Measurements from ENCODE around the gene MYLK4.

DNA sequence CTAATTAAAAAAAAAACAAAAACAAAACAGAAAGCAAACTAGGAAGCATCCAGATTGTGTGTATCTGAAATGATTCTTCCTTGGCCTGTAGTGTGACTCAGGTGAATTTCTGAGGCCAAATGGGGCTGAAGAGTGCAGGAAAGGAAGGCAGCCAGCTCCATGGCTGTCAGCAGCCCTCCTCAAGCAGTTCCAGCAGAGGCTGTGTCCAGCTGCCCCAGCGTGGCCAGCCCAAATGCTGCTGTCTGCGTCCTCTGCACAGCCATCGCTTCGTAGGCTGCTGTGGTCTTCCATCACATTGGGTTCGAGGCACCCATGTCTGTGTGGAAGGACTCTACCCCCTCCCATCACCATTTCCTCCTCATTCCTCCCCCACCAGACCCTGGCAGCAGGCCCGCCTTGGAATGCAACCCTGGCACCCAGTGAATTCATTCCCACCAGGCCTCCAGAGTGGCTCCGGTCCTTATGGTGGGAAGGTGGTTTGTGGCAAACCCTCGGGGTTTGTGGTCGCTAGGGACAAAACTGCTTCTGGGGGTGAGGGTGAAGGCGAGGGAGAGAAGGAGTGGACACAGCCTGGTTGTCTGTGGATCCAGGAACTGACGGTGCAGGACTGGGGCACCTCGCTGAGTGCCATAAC is 81.5 kb downstream of the MYLK4 start:
- TF ChIP-seq, protein P1, sequence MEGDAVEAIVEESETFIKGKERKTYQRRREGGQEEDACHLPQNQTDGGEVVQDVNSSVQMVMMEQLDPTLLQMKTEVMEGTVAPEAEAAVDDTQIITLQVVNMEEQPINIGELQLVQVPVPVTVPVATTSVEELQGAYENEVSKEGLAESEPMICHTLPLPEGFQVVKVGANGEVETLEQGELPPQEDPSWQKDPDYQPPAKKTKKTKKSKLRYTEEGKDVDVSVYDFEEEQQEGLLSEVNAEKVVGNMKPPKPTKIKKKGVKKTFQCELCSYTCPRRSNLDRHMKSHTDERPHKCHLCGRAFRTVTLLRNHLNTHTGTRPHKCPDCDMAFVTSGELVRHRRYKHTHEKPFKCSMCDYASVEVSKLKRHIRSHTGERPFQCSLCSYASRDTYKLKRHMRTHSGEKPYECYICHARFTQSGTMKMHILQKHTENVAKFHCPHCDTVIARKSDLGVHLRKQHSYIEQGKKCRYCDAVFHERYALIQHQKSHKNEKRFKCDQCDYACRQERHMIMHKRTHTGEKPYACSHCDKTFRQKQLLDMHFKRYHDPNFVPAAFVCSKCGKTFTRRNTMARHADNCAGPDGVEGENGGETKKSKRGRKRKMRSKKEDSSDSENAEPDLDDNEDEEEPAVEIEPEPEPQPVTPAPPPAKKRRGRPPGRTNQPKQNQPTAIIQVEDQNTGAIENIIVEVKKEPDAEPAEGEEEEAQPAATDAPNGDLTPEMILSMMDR (IDR thresholded peaks at IDR 0.05; ENCODE audit: low read depth, low read length, poor library complexity, severe bottlenecking) = no peak
- TF ChIP-seq EZH2phosphoT487 (IDR thresholded peaks at IDR 0.05; ENCODE audit: borderline replicate concordance, low read length) = no peak
